Activated CD8-positive, alpha-beta memory T cell treated with anti-CD3 and anti-CD28 coated beads, Interleukin-2, amount 50 U/mL, for 48 hours (primary cell): ENCODE measurements around the gene SCARF2.
"Not testable (repeated sequence)": the region's sequence is repeated elsewhere in the genome, so short reads cannot be mapped to it uniquely, and the experiment has no call there.

ENCODE experiments used
- DNase-seq: peaks from one replicate; pipeline ENCODE4 v3.0.0-alpha.2; 2020

The SCARF2 gene

DNA sequence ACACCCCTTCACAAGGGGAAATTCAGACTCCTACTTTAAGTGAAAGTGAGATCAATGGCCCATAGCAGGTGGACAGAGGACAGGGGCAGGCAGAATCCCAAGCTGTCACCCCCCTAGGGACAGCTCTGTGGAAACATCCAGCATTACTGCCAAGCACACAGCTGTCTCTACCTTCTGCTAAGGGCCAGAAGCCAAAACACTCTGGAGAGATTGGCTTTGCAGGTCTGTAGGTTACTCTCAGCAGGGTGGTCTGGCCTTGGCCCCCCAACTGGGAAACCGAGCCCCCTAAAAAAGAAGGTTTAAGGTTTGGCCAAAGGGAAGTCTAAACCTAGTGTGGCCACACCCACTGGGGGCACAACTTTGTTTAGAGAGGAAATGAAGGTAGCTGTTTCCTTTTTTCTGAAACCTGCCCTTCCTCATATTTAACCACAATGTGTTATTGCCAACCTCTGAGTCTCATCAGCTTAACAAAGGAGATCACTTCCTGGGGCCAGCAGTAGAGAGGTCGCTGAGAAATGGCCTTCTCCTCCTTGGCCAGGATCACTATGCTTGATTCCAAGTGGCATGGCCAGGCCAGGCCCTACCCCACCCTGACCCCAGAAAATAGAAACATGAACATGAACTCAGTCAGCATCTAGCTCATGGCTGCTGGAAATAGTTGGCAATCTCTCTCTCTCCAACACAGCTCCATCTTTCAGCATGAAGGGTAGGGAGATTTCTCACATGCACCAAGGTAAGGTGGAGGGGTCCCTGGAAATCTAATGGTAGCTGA, 25.9 kb upstream of the SCARF2 start:
- no peak for DNase-seq

DNA sequence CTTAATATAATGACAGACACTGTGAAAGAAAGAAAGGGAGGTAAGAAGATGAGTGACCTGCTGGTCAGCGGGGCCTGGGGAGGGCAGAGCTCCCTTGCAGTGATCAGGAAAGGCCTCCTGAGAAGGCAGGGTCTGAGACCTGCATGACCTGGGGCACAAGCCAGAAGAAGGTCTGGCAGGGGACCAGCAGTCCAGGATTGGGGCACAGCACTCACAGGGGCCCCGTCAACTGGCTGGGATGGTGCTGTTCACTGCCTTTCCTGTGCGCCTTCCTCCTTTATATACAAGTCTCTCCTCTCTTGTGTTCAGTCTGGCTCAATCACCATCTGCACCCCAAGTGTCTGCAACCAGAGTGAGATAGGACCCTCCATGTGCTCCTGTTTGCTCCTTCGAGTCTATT, 22.2 kb upstream of the SCARF2 start:
- DNase-seq = no peak

DNA sequence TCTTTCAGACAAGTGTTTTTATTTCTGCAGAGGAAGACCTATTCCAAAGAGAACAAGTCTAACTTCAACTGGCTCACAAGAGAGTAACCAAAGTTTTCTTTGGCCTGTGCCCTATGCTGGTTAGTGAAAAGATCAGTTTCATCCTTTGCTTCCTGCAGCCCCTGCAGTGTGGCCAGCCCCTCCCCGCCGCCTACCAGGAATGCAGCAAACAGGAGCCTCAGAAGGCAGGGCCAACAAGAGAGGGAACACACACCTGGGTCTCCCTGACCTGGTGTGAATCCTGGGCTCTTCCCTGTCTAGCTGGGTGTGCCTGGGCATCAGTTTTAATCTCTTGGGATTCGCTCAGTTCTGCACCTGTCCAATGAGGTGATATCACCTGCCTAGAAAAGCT, 21.5 kb upstream of the SCARF2 start:
- DNase-seq = no peak

DNA sequence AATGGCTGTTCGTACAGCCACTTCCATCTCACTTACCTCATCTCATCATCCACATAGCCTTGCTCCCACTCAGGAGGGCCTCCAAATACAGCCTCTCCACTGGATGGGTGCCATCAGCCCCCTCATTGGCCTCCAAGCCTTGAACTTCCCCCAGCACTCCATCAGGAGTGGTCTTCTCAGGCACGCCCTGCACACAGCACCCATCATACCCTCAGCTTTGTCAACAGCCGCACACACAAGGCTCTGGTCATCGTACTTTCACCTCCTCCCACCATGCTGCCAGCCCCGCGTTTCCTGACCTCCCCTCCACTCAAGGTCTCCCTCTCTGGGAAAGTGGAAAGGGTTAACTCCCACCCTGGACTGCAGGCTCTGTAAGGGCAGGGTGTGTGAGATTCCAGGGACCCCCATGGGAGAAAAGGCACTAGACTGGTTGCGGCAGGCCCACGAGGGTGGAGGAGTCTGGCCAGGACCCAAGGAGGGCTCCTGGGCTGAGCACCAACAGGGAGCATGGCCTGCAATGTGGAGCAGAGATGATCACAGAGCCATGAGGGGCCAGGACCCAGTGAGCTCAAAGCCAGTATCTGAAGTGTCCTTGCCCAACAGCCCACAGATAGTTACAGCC, 21.0 kb upstream of the SCARF2 start:
- no peak for DNase-seq

DNA sequence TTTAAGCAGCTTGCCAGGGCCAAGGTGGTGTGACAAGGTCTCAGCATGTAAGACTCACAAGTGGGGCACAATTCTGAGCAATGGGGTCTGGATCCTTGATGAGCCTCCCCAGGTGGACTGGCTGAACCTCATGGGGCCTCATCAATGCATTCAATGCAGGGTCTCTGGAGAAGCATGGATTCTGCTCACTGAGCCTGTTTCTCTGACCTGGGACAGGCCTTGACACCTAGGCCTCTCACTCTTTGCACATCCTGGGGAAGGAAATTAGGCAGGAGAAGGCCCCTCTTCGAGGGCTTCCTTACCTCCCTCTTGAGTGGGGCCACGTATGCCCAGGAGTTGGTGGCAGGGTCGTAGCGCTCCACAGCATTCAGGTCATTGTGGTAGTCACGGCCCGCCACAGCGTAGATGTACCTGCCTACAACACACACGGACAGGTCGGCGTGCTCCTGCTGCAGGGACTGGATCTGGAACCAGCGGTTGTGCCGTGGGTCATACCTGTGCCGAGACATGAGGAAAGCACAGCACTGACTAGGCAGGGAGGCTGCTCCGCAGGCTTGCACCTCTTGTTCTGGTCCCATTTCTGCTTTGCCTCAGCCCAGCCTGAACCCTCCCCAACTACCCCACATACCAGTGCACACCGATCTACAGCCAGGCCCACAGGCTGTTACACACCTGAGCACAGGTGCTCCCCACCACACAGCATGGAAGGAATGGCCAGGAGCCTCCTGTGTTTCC, 20.0 kb upstream of the SCARF2 start:
- DNase-seq = no peak

DNA sequence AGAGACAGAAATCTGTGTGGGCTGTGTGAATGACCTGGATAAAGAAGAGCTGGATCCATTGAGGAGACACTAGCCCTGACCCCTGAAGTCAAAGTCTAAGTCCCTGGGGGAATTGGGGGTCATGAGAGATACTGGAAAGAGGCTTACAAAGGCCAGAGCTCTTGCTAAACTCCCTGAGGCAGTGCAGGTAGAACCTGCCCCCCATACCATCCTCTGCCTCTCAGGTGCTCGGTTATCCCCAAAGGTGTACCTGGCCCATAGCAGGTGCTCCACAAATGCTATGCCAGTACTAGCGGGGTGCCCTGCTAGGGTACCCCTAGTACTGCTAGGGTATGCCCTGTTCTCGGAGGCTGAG, 19.1 kb upstream of the SCARF2 start:
- DNase-seq = no peak

DNA sequence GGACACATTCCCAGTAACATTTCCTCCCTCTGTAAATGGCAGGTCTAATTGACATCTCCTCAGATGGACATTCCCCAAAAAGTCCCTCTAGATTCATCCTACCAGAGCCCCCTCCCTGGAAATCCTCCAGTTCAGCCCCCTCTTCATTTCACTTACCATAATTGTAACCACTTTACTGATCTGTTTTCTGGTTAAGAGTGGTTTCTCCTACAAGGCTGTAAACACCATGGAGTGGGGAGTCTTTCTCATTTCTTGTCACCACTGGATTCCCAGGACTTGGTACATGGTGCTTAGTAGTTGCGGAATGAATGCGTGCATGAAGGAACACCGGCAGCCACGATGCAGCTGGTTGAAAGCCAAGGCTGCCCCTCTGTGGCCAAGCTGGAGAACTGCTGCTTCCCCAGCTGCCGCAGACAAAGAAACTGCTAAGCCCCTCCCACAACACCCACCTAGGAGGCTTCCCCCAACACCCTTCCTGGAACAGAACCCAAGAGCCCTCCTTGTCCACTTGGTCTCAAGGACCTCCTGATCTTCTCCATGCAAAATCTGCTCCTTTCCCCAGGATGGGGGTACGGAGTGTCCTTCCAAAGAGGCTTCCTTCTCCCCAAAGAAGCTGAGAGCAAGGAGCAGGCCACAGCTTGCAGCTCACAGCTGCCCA, 18.6 kb upstream of the SCARF2 start:
- peak; percentile 84 for DNase-seq

DNA sequence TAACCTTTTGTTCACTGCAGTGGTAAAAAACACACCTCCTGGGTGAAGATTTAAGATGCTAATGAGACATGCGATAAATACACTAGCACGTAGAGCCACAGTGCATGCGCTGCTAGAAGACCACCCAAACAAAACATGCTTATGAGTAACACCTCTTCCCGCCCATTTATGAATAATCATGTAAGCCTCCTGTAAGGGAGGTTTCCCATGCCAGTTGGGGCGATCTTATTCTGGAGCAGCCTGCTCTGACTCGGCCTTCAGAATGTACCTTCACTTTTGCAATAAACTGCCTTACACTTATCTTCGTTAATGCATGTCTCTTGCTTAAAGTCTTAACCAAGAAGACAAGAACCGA, 18.1 kb upstream of the SCARF2 start:
- DNase-seq = no peak

DNA sequence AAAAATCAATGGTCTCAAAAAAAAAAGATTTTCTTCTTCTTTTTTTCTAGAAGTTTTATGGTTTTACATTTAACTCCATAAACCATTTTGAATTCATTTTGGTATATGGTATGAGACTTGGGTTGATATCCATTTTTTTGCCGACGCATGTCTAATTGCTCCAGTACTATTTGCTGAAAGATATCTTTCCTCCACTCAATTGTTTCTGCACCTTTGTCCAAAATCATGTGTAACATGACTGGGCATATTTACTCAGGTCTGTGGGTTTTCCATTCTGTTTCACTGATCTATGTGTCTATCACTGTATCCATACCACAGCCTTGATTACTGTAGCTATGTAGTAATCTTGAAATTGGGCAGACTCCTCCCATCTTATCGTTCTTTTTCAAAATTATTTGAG, 15.6 kb upstream of the SCARF2 start:
- no peak for DNase-seq

DNA sequence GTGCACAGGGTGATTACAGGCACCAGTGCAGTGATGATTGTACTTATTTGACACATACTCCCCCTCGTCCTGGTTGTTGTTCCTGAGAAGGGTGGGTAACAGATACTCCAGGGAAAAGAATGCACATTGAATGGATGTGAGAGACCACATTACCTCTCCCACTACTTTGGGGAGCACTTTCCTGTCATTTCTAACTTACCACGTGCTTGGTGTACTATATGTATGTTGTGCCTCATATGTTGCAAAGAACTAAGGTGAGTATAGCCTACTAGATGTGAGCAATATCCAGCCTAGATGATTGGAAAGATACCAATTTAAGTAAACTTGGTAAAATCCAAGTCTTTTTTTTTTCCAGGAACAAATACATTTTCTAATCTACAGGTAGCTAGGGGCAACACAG, 14.3 kb upstream of the SCARF2 start:
- DNase-seq = no peak

DNA sequence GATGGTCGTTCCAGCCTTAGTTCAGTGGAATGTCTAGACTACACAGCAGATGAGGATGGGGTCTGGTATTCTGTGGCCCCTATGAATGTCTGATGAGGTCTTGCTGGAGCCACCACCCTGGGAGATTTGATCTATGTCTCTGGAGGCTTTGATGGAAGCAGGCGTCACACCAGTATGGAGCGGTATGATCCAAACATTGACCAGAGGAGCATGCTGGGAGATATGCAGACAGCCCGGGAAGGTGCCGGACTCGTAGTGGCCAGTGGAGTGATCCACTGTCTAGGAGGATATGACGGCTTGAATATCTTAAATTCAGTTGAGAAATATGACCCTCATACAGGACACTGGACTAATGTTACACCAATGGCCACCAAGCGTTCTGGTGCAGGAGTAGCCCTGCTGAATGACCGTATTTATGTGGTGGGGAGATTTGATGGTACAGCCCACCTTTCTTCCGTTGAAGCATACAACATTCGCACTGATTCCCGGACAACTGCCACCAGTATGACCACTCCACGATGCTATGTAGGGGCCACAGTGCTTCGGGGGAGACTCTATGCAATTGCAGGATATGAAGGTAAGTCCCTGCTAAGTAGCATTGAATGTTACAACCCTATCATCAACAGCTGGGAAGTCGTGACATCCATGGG, 13.6 kb upstream of the SCARF2 start:
- DNase-seq = not testable (repeated sequence)

DNA sequence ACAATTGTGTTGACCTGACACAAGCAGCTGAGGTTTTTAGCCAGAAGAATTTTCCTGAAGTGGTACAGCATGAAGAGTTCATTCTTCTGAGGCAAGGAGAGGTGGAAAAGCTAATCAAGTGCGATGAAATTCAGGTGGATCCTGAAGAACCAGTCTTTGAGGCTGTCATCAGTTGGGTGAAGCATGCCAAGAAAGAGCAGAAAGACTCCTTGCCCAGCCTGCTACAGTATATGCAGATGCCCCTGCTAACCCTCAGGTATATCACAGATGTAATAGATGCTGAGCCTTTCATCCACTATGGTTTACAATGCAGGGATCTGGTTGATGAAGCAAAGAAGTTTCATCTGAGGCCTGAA, 12.9 kb upstream of the SCARF2 start:
- DNase-seq = no peak

DNA sequence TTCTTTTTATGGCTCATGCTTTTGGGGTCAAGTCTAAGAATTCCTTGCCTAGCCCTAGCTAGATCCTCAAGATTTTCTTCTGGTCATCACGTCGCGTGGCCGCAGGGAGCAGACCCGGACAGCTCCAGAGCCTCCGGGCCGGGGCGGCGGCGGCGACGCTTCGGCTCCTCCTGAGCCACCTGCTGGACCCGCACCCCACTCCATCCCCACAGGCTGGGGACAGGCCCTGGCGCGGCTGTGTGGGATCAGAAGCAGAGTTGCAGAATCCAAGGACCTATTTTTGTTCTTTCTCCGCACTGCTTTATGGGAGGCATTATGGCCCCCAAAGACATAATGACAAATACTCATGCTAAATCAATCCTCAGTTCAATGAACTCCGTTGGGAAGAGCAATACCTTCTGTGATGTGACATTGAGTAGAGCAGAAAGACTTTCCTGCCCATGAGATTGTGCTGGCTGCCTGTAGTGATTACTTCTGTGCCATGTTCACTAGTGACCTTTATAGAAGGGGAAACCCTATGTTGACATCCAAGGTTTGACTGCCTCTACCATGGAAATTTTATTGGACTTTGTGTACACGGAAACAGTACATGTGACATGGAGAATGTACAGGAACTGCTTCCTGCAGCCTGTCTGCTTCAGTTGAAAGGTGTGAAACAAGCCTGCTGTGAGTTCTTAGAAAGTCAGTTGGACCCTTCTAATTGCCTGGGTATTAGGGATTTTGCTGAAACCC, 12.4 kb upstream of the SCARF2 start:
- no peak for DNase-seq

DNA sequence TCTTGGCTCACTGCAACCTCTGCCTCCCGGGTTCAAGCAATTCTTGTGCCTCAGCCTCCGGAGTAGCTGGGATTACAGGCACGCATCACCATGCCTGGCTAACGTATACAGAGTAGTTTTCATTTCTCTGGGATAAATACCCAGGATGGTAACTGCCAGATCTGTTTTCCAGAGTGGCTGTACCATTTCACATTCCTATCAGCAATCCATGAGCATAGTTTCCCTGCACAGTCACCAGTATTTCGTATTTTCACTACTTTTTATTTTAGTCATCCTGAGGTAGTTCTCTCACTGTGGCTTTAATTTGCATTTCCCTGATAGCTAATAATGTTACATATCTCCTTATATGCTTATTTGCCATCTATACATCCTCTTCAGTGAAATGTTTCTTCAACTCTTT, 11.0 kb upstream of the SCARF2 start:
- DNase-seq = no peak

DNA sequence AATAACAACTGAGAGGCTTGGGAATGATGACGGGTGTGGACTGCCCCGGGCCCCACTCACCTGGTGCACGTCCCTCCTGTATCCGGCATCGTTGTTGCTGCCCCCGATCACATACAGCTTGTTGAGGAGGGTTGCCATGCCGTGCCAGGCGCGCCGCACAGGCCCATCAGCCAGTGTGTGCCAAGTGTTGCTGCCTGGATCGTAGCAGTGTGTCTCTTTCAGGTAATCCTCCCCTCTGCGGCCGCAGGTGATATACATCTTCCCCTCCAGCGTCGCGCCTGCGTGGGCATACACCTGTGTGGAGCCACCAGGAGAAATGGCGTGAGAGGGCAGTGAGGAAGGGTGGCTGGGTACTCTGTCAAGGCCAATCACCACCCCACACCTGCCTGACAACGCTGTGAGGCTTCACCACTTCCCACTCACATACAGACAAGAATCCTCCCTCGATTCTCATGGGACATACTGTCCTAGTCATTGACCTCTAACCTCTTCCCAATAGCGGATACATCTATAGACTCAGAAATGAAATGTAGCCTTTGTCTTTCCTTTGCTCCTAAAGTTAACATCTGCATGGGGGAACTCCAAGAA, 8.9 kb upstream of the SCARF2 start:
- no peak for DNase-seq

DNA sequence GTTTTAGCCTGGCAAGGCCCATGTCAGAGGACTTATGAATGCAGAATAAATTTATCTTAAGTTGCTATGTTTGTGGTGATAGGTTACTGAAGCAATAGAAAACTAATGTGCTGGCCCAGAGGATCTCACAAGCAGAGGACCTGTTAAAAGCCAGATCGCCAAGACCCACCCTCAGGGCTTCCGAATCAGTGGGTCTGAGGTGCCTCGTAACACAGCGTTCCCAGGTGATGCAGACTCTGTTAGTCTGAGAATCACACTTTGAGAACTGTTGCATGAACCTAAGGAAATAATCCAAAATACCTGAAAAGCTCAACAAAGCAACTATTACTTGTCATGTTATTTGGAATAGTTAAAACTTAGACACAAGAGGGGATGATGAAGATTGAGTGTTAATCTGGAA, 6.7 kb upstream of the SCARF2 start:
- DNase-seq = no peak

DNA sequence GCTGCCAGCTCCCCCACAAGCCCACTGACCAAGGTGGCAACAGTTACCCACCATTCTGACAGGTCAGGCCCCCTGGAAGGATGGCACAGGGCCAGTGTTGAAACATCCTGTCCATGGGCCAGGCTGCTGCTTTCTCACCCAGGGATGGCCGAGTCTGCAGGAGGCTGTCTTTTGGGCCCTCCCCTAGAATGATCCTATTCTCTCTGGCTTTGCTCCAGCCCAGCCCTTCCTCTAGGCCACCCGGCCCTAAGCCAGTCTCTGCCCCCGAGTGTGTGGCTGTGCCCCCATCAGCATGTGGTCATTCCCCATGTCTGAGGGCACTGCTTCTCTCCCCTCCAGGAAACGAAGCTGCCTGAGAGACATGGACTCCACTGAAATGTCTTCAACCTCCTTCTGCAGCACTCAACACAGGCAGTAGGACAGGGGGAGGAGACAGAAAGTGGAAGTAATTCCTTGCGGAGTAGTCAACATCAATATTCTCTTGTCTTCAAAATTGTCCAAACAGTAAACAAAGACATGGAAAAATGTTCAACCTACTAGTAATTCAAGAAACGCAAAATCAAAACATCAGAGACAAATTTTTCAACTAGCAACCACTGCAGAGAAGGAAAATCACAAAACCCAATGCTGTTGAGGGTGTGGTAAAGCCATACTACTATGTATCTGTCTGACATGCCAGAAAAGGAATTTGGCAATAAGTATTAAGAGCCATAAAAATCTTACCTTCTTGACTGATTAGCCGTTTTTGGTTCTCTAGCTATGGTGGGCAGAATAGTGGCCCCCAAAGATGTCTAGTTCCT, 5.1 kb upstream of the SCARF2 start:
- DNase-seq = no peak

DNA sequence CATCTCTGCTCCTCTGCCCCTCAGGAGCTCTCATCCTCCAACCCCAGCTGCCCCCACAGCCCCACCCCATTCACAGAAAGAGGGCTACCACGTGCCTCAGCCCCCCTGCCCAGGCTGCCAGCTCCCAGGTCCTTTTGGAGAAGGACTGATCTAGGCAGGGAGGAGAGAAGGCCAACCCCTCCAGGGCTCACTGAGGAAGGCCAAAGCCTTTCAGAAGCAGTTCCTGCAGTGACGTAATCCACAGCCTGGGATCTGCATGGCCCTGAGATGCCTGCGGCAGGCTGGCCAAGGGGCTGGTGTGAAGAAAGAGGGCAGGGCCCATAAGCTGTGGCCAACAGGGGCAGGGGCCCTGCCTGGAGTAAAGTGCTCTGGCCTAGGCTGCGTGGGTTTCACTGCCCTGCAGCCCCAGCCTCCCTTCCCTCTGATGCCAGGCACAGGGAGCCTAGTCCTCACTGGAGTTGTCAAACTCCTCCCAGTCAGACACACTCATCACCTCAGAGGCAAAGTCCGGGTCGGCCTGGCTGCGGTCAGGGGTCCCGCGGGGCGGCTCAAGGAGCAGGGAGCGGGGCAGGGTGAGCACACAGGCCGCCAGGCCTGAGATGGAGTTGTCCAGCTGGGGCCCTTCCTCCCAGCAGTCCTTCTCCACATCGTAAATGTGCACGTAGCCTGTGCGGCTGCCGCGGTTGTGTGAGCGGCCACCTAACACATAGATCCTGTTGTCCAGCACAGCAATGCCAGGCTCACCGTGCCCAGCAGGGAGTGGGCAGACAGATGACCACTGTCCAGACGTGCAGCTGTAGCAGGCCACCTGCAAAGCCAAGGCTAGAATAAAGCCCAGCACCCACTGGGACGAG, 4.2 kb upstream of the SCARF2 start:
- no peak for DNase-seq

DNA sequence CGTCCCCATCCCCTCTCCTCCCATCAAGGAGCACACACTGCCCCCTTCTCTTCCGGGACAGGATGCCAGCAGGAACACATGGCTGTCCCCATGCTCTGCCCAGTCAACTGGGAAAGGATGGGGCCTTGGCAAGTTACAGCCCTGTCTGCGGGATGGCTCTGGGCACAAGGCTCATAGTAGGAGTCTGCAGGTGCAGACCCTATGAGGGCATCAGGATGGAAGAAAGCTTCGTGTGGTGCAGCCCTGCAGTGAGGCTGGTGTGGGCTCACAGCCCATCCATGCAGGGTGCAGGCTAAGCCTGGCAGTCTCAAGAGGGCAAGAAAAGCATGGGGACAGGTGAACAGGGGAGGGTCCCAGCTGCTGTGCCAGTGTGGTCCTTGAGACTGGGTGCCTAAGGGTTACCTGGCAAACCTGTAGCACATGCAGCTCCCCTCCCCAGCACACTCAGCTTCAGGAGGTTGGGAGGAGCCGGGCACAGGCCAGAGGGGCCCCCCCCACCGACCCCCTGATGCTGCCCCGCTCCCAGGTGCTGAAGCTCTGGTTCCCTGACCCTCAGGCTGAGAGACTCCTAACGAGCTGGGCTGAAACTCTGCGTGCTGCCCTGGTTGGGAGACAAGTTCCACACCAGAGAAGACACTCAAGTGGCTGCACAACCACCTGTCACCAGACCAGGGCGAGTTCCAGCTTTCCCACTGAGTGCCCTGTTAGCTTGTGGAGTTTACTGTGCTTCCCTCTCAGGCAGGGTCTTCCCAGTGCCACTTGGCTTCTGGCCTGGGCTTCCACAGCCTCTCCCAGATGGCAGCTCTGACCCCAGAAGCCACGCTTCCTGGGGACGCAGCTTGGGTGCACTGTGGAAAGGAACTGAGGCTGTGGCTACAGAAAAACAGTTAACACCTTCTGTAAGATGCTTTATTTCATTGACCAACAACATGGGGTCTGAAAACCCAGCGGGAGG, 3.3 kb upstream of the SCARF2 start:
- no peak for DNase-seq
